ENCODE measurements around the gene GRK5.
A peak's percentile ranks its signal among the peaks of the same experiment; 100 is the strongest.

Gene GRK5

DNA sequence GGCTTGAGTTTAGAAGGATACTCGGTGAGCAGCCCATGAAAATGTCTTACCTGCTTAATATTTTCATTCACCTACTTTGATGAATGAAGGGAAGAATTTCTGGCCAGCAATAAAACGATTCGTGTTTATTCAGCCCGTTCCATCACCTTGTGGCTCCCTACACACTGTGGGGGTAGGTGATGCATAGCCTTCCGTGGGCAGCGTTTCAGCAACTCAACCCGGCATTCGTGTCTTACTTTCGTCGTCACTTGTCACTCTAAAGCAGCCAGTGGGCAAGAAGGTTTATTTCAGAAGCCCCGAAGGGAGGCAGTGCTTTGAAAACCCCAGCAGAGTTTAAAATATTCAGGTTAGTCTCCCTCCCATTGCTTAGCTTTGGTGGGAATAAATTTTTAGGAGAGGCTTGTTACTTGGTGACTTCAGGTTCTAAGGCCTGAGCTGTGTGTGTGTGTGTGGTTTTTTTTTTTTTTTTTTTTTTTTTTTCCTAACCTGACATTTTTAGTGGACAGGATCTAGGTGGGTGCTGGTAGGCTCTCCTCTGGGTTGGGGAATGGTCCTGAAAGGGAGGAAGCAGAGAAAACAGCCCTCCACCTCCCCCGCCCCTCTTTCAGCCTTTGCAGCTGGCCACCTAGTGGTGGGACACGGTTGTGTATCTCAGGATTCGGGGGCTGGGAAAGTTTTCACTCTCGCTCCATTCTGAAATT, 1.8 kb downstream of the GRK5 start:
- peak overlapping the region; percentile 81 to 96 (median 89) for H3K4me3 ChIP-seq (ENCODE audit: low read depth in 1 of 5, low read length in 5 of 5)
- H3K9me3 ChIP-seq (ENCODE audit: control insufficient read depth in 5 of 5, low read length in 5 of 5), result no peaks in the 10 kb centered on the region
- peak overlapping the region; percentile 84 for H3K27ac ChIP-seq (ENCODE audit: low read depth, low read length)
- peaks cover 4 to 57% (median 53%) of the 10 kb centered on the region in 5 donors for H3K4me1 ChIP-seq (ENCODE audit: control insufficient read depth in 5 of 5, insufficient read depth in 5 of 5, low read length in 5 of 5)
- H3K36me3 ChIP-seq (ENCODE audit: control insufficient read depth in 5 of 5, insufficient read depth in 5 of 5, low read length in 5 of 5), result peaks cover 0 to 3% (median 0%) of the 10 kb centered on the region in 5 donors
- H3K27me3 ChIP-seq (ENCODE audit: control insufficient read depth in 5 of 5, insufficient read depth in 4 of 5, low read length in 5 of 5), result peaks cover 0 to 3% (median 0%) of the 10 kb centered on the region in 5 donors
- H3K9ac ChIP-seq (ENCODE audit: low read length in 5 of 5), result peak overlapping the region in 4 of 5 donors; percentile 68 to 77 (median 74)

DNA sequence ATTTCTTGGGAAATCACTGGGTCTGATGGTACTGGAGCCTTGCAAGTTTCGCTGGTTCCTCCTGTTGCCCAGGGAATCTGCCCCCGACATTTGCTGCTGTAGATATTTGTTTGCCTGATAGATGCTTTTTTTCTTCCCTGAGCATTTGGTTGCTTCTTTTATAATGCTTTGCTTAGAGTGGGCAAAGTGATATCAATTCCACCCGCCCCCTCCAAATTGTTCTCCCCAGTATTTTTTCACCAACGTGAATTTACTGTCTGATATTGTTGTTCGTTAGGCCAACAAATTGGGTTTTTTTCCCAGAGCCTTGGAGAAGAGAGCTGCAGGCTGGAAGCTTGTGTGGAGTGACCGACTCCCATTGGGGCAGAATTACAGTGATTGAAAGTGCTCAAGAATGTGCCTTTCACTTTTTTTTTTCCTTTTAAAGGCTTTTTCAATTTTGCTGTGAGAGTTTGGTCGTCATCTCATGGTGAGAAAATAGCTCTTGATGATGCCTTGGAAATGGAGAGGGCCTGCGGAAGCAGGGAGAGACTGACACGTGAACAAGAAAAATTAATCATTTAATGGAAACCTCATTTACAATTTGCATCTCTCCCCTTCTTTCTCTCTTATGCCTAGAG, 2.5 kb downstream of the GRK5 start:
- Histone ChIP-seq H3K27me3 (ENCODE audit: control insufficient read depth in 5 of 5, insufficient read depth in 4 of 5, low read length in 5 of 5) (peaks cover 0 to 3% (median 0%) of the 10 kb centered on the region in 5 donors), H3K27ac (ENCODE audit: low read depth, low read length) (peak overlapping the region; percentile 84), H3K9me3 (ENCODE audit: control insufficient read depth in 5 of 5, low read length in 5 of 5) (no peaks in the 10 kb centered on the region), H3K36me3 (ENCODE audit: control insufficient read depth in 5 of 5, insufficient read depth in 5 of 5, low read length in 5 of 5) (peaks cover 0 to 3% (median 0%) of the 10 kb centered on the region in 5 donors), H3K4me3 (ENCODE audit: low read depth in 1 of 5, low read length in 5 of 5) (peak overlapping the region in 4 of 5 donors; percentile 86 to 96 (median 90)), H3K9ac (ENCODE audit: low read length in 5 of 5) (peak overlapping the region in 3 of 5 donors; percentile 13 to 77 (median 42)), H3K4me1 (ENCODE audit: control insufficient read depth in 5 of 5, insufficient read depth in 5 of 5, low read length in 5 of 5) (peaks cover 4 to 58% (median 53%) of the 10 kb centered on the region in 5 donors)

DNA sequence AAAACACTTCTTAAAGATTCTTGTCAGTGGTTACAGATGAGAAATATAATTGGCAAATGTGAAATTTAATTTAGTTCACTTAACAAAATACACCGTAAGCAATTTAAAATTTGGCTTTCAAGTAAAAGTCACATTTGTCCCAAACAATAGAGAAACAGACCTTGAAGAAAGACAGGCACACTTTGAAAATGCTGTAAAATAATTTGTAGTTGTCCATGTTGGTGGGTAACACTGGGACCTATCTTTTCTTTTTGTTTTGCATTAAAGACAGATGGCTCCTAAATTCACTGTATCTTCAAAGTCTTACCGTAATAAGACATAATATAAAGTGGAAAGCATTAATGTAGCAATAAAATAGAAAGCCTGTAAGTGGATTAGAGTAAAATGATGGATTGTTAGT, 3.3 kb downstream of the GRK5 start:
- H3K9me3 ChIP-seq (ENCODE audit: control insufficient read depth in 5 of 5, low read length in 5 of 5), result no peaks in the 10 kb centered on the region
- no peak overlapping the region for H3K4me3 ChIP-seq (ENCODE audit: low read depth in 1 of 5, low read length in 5 of 5)
- peak overlapping the region; percentile 13 for H3K27ac ChIP-seq (ENCODE audit: low read depth, low read length)
- peaks cover 0 to 3% (median 0%) of the 10 kb centered on the region in 5 donors for H3K36me3 ChIP-seq (ENCODE audit: control insufficient read depth in 5 of 5, insufficient read depth in 5 of 5, low read length in 5 of 5)
- no peak overlapping the region for H3K9ac ChIP-seq (ENCODE audit: low read length in 5 of 5)
- H3K4me1 ChIP-seq (ENCODE audit: control insufficient read depth in 5 of 5, insufficient read depth in 5 of 5, low read length in 5 of 5), result peaks cover 4 to 62% (median 53%) of the 10 kb centered on the region in 5 donors
- H3K27me3 ChIP-seq (ENCODE audit: control insufficient read depth in 5 of 5, insufficient read depth in 4 of 5, low read length in 5 of 5), result peaks cover 0 to 3% (median 0%) of the 10 kb centered on the region in 5 donors

DNA sequence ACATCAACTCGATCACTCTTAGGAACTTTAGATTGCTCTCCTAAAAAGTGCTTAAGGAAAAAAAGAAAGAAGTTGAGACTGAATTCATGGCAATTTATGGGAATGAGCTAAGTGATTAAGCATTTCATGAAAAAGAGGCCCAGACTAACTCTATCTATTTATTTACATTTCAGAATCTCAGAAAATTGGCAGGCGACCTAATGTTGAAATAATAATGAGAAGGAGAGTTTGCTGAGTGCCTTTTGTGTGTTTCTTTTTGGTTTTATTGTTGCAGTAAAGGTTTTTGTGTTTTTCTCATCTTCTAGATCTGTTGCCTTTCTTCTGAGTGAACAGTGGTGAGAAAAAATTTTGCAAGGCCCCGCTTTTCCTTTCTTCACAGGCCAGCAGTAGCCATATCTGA, 3.8 kb downstream of the GRK5 start:
- Histone ChIP-seq H3K9ac (ENCODE audit: low read length in 5 of 5) (peak overlapping the region in 1 of 5 donors; percentile 30), H3K4me3 (ENCODE audit: low read depth in 1 of 5, low read length in 5 of 5) (no peak overlapping the region), H3K4me1 (ENCODE audit: control insufficient read depth in 5 of 5, insufficient read depth in 5 of 5, low read length in 5 of 5) (peaks cover 2 to 57% (median 48%) of the 10 kb centered on the region in 5 donors), H3K27ac (ENCODE audit: low read depth, low read length) (peak overlapping the region; percentile 13), H3K36me3 (ENCODE audit: control insufficient read depth in 5 of 5, insufficient read depth in 5 of 5, low read length in 5 of 5) (peaks cover 0 to 3% (median 0%) of the 10 kb centered on the region in 5 donors), H3K27me3 (ENCODE audit: control insufficient read depth in 5 of 5, insufficient read depth in 4 of 5, low read length in 5 of 5) (peaks cover 0 to 3% (median 0%) of the 10 kb centered on the region in 5 donors), H3K9me3 (ENCODE audit: control insufficient read depth in 5 of 5, low read length in 5 of 5) (no peaks in the 10 kb centered on the region)

DNA sequence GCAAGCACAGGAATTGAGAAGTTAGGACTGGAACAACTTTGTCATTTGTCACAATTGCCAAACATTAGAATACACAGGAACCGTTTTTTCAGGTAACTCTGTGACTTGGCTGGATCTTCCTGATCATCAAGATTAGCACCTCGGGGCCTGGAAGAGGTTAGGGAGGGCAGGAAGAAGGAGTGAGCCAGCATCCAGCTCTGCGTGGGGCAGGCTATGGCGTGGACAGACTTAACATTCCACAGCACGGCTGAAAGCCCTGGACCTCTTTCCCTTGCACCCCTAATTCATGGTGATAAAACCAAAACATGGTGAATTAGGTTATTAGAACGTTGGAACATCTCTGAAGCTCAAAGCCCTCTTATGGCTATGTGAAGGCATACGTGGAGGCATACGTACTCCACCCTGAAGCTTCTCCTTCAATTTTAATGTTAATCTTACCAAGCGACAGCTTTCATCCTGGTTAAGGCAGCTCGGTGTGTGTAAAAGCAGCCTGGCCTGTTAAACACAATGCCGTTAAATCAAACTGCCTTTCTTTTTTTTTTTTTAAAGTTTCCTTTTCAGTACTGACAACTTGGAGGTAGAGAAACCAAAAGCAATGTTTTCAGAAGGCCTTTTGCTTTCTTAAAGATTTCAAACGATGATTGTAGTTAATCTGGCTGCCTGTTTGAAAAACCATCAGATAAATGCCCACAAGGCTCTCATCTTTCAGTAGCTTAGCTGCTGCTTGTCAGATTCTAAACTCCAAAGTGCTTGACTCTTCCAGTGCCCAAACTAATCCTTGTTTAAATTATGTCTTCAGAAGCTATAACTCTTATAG, 4.5 kb downstream of the GRK5 start:
- Histone ChIP-seq H3K4me1 (ENCODE audit: control insufficient read depth in 5 of 5, insufficient read depth in 5 of 5, low read length in 5 of 5) (peaks cover 2 to 52% (median 44%) of the 10 kb centered on the region in 5 donors), H3K4me3 (ENCODE audit: low read depth in 1 of 5, low read length in 5 of 5) (peak overlapping the region in 1 of 5 donors; percentile 34), H3K9me3 (ENCODE audit: control insufficient read depth in 5 of 5, low read length in 5 of 5) (no peaks in the 10 kb centered on the region), H3K36me3 (ENCODE audit: control insufficient read depth in 5 of 5, insufficient read depth in 5 of 5, low read length in 5 of 5) (peaks cover 0 to 3% (median 0%) of the 10 kb centered on the region in 5 donors), H3K27ac (ENCODE audit: low read depth, low read length) (peak overlapping the region; percentile 13), H3K9ac (ENCODE audit: low read length in 5 of 5) (peak overlapping the region in 2 of 5 donors; percentile 8 to 30), H3K27me3 (ENCODE audit: control insufficient read depth in 5 of 5, insufficient read depth in 4 of 5, low read length in 5 of 5) (peaks cover 0 to 3% (median 0%) of the 10 kb centered on the region in 5 donors)

DNA sequence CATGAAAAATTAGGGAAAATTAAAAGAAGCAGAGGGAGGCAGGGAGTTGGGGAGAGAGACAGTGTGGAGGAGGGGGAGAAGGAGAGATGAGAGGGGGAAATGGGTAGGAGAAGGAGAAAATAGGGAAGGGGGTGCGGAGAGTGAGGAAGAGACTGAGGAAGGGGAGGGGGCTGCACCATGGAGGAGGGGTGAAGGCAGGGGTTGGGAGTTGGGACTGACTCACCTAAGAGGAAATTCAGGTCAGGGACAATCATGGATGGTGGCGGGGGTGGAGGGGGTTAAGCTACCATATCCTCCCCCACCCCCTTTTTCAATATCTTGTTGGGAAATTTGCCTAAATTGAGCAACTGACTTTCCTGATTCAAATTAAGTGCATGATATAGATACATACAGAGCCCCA, 8.0 kb downstream of the GRK5 start:
- H3K27me3 ChIP-seq (ENCODE audit: control insufficient read depth in 5 of 5, insufficient read depth in 4 of 5, low read length in 5 of 5), result no peaks in the 10 kb centered on the region
- no peak overlapping the region for H3K4me3 ChIP-seq (ENCODE audit: low read depth in 1 of 5, low read length in 5 of 5)
- H3K9ac ChIP-seq (ENCODE audit: low read length in 5 of 5), result no peak overlapping the region
- H3K9me3 ChIP-seq (ENCODE audit: control insufficient read depth in 5 of 5, low read length in 5 of 5), result no peaks in the 10 kb centered on the region
- H3K4me1 ChIP-seq (ENCODE audit: control insufficient read depth in 5 of 5, insufficient read depth in 5 of 5, low read length in 5 of 5), result peaks cover 3 to 55% (median 35%) of the 10 kb centered on the region in 5 donors
- no peak overlapping the region for H3K27ac ChIP-seq (ENCODE audit: low read depth, low read length)
- H3K36me3 ChIP-seq (ENCODE audit: control insufficient read depth in 5 of 5, insufficient read depth in 5 of 5, low read length in 5 of 5), result peaks cover 0 to 3% (median 0%) of the 10 kb centered on the region in 5 donors

DNA sequence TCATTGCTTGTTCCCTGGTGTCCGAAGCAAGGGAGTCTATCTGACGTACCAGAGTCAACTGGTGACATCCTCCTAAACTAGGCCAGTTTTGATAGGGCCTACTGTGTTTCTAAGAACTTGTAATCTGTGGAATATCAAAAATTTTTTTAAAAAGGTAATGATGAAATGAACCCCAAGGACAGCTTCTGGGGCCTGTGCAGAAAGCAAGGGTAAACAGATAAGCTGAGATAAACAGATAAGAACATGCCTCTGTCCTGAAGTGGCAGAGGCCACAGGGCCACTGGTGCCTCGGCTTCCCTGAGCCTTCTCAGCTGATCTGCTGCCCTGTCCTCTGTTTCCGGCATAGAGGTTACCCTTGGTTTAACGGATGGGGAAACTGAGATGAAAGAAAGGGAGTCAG, 8.8 kb downstream of the GRK5 start:
- Histone ChIP-seq H3K9me3 (ENCODE audit: control insufficient read depth in 5 of 5, low read length in 5 of 5) (no peaks in the 10 kb centered on the region), H3K36me3 (ENCODE audit: control insufficient read depth in 5 of 5, insufficient read depth in 5 of 5, low read length in 5 of 5) (peaks cover 0 to 3% (median 0%) of the 10 kb centered on the region in 5 donors), H3K27me3 (ENCODE audit: control insufficient read depth in 5 of 5, insufficient read depth in 4 of 5, low read length in 5 of 5) (no peaks in the 10 kb centered on the region), H3K4me3 (ENCODE audit: low read depth in 1 of 5, low read length in 5 of 5) (no peak overlapping the region), H3K4me1 (ENCODE audit: control insufficient read depth in 5 of 5, insufficient read depth in 5 of 5, low read length in 5 of 5) (peaks cover 3 to 57% (median 37%) of the 10 kb centered on the region in 5 donors), H3K27ac (ENCODE audit: low read depth, low read length) (no peak overlapping the region), H3K9ac (ENCODE audit: low read length in 5 of 5) (no peak overlapping the region)

DNA sequence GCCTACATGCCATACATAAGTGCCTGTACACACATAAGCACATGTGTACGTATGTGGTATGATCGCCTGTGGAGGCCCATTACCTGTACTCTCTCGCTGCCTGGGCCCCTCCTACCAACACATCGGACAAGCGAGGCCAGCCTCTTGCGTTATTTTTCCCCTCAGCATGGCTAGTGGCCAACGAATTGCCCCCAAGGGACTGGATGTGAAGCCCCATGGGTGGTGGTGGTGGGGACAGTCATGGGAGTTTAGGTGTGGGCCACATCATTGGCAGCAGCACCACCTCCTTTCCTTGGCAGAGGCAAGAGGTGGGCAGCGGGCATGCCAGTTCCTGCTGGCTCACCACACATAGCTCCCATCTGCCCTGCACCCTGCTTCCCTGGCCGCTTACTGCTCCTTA, 10.0 kb downstream of the GRK5 start:
- H3K27me3 ChIP-seq (ENCODE audit: control insufficient read depth in 5 of 5, insufficient read depth in 4 of 5, low read length in 5 of 5), result no peaks in the 10 kb centered on the region
- peaks cover 0 to 3% (median 0%) of the 10 kb centered on the region in 5 donors for H3K36me3 ChIP-seq (ENCODE audit: control insufficient read depth in 5 of 5, insufficient read depth in 5 of 5, low read length in 5 of 5)
- H3K9ac ChIP-seq (ENCODE audit: low read length in 5 of 5), result no peak overlapping the region
- H3K27ac ChIP-seq (ENCODE audit: low read depth, low read length), result no peak overlapping the region
- H3K4me3 ChIP-seq (ENCODE audit: low read depth in 1 of 5, low read length in 5 of 5), result no peak overlapping the region
- peaks cover 6 to 53% (median 37%) of the 10 kb centered on the region in 5 donors for H3K4me1 ChIP-seq (ENCODE audit: control insufficient read depth in 5 of 5, insufficient read depth in 5 of 5, low read length in 5 of 5)
- H3K9me3 ChIP-seq (ENCODE audit: control insufficient read depth in 5 of 5, low read length in 5 of 5), result no peaks in the 10 kb centered on the region

DNA sequence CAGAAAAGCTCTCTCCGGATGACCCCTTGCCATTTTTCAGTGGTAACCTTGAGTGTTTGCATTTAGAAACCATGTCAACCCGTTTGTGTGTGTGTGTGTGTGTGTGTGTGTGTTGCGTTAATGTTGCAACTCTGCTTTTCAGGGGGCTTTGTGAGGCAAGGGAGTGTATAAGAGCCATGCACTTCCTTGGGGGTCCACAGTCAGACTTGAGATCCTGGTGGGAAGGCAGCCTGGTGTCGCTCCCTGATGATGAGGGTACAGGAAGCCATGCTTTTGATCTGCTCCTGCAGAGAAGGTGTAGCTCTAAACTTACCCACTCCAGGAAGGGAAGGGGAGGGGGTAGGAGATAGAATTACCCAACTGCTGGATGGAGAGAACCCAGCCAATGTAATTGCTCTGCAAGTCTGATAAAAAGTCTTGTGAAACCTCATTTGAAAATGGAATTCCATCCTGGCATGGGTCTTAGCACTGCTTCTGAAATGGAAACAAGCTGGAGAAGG, 10.7 kb downstream of the GRK5 start:
- Histone ChIP-seq H3K27me3 (ENCODE audit: control insufficient read depth in 5 of 5, insufficient read depth in 4 of 5, low read length in 5 of 5) (no peaks in the 10 kb centered on the region), H3K4me3 (ENCODE audit: low read depth in 1 of 5, low read length in 5 of 5) (peak overlapping the region in 1 of 5 donors; percentile 45), H3K9me3 (ENCODE audit: control insufficient read depth in 5 of 5, low read length in 5 of 5) (no peaks in the 10 kb centered on the region), H3K9ac (ENCODE audit: low read length in 5 of 5) (no peak overlapping the region), H3K36me3 (ENCODE audit: control insufficient read depth in 5 of 5, insufficient read depth in 5 of 5, low read length in 5 of 5) (no peaks in the 10 kb centered on the region), H3K4me1 (ENCODE audit: control insufficient read depth in 5 of 5, insufficient read depth in 5 of 5, low read length in 5 of 5) (peaks cover 6 to 53% (median 39%) of the 10 kb centered on the region in 5 donors), H3K27ac (ENCODE audit: low read depth, low read length) (no peak overlapping the region)
